ENCODE results near the gene RGS19. TPM values are rescaled to one million over a fixed set of nuclear protein-coding genes. Genes with fewer than 3 reads are reported as not detected.
A peak's percentile ranks its signal among the peaks of the same experiment; 100 is the strongest.

The RGS19 gene
- total and polyA plus RNA-seq, 2 experiments from 2014 or later, result 9.0 to 12.3 TPM

- no peak for TF ChIP-seq CTCF (IDR thresholded peaks at IDR 0.05; ENCODE audit: low read depth, low read length)
- no peak overlapping the region for H3K27ac ChIP-seq
- no peak overlapping the region for H3K4me3 ChIP-seq
- DNase-seq (ENCODE audit: low read depth in 1 of 2, low spot score in 1 of 2), result no peak
- H3K27me3 ChIP-seq, result peaks cover 55% of the 10 kb centered on the region
- H3K36me3 ChIP-seq, result no peaks in the 10 kb centered on the region
- no peaks in the 10 kb centered on the region for H3K9me3 ChIP-seq (ENCODE audit: low read depth)
- H3K4me1 ChIP-seq (ENCODE audit: low read depth), result peaks cover 7% of the 10 kb centered on the region
These were observed 7.5 kb upstream of the RGS19 start for GRCh38 chr20:64086801-64087200.

GRCh38 chr20:64084685-64085152 is 5.4 kb upstream of the RGS19 start:
- Histone ChIP-seq H3K27ac (no peak overlapping the region), H3K36me3 (no peaks in the 10 kb centered on the region), H3K4me3 (no peak overlapping the region), H3K4me1 (ENCODE audit: low read depth) (peaks cover 11% of the 10 kb centered on the region), H3K9me3 (ENCODE audit: low read depth) (no peaks in the 10 kb centered on the region), H3K27me3 (peaks cover 50% of the 10 kb centered on the region)
- DNase-seq (ENCODE audit: low read depth in 1 of 2, low spot score in 1 of 2), result no peak
- no peak for TF ChIP-seq CTCF (IDR thresholded peaks at IDR 0.05; ENCODE audit: low read depth, low read length)

- Histone ChIP-seq H3K9me3 (ENCODE audit: low read depth) (no peaks in the 10 kb centered on the region), H3K27me3 (peaks cover 43% of the 10 kb centered on the region)
- DNase-seq (ENCODE audit: low read depth in 1 of 2, low spot score in 1 of 2), result no peak
These were observed 4.7 kb upstream of the RGS19 start, which contains the start of gene LKAAEAR1 for GRCh38 chr20:64083804-64084684. Gene LKAAEAR1 (minus strand): TSS chr20:64084398. CDS start chr20:64084219, 179 bp downstream.

DNA sequence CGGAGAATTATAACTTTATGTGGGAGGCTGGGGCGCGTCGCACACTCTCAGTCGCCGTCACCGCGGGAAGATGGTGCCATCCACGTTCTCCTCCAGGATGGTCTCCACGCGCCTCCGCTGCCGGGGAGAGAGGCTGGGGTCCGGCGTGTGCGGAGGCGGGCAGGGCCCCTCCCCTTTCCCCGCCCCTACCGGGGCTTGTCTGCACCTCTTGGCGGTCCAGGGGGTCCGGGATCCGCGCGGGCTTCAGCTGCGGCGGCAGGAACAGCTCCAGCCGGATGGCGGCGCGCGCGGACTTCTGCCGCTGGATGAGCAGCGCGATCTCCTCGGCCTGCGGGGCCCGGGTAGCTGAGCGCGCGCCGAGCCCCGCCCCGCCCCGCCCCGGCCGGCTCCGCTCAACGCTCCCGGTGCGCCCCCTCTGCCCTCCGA is 4.1 kb upstream of the RGS19 start:
- H3K27me3 ChIP-seq, result peaks cover 40% of the 10 kb centered on the region
- peak; percentile 82 to 91 for DNase-seq (ENCODE audit: low read depth in 1 of 2, low spot score in 1 of 2)
- H3K27ac ChIP-seq, result no peak overlapping the region
- TF ChIP-seq CTCF (IDR thresholded peaks at IDR 0.05; ENCODE audit: low read depth, low read length), result peak; percentile 59
- H3K4me3 ChIP-seq, result peak overlapping the region; percentile 48
- H3K9me3 ChIP-seq (ENCODE audit: low read depth), result no peaks in the 10 kb centered on the region
- peaks cover 17% of the 10 kb centered on the region for H3K4me1 ChIP-seq (ENCODE audit: low read depth)
- H3K36me3 ChIP-seq, result no peaks in the 10 kb centered on the region

More at GRCh38 chr20:64083804-64084684, 4.7 kb upstream of the RGS19 start, which contains the start of gene LKAAEAR1:
- no peak within 1 kb of the TSS for H3K27ac ChIP-seq
- peak within 1 kb of the TSS; percentile 48 for H3K4me3 ChIP-seq
- TF ChIP-seq CTCF (IDR thresholded peaks at IDR 0.05; ENCODE audit: low read depth, low read length), result no peak
- H3K4me1 ChIP-seq (ENCODE audit: low read depth), result peaks cover 15% of the 10 kb centered on the region
- no peaks in the 10 kb centered on the region for H3K36me3 ChIP-seq

- no peaks in the 10 kb centered on the region for H3K9me3 ChIP-seq (ENCODE audit: low read depth)
These were observed 3.6 kb upstream of the RGS19 start for GRCh38 chr20:64082820-64083377.

More at GRCh38 chr20:64082820-64083377, 3.6 kb upstream of the RGS19 start:
- Histone ChIP-seq H3K36me3 (no peaks in the 10 kb centered on the region), H3K4me3 (peak overlapping the region; percentile 48), H3K27me3 (peaks cover 35% of the 10 kb centered on the region), H3K27ac (no peak overlapping the region), H3K4me1 (ENCODE audit: low read depth) (peaks cover 17% of the 10 kb centered on the region)
- TF ChIP-seq CTCF (IDR thresholded peaks at IDR 0.05; ENCODE audit: low read depth, low read length), result no peak
- DNase-seq (ENCODE audit: low read depth in 1 of 2, low spot score in 1 of 2), result no peak
